LNCaP clone FGC (cell line): ENCODE results near the gene OXT.
"Not testable (repeated sequence)": the region's sequence is repeated elsewhere in the genome, so short reads cannot be mapped to it uniquely, and the experiment has no call there.

Experiments used
- DNase-seq: peaks from one replicate; pipeline ENCODE4 v3.0.0-alpha.2; 2011; ENCODE audit warnings: low read depth
- H3K4me3 ChIP-seq: 2 replicates; pipeline ENCODE4 v1.5.1; 2011; ENCODE audit warnings: mild to moderate bottlenecking, low read depth, low read length, control low read depth
- TF ChIP-seq, protein P1 (sequence below): IDR thresholded peaks from 2 replicates; pipeline ENCODE4 v1.5.1; 2012; ENCODE audit warnings: mild to moderate bottlenecking; ENCODE audit not compliant: control insufficient read depth, insufficient read depth; ENCODE audit errors: extremely low read depth

The OXT gene

DNA sequence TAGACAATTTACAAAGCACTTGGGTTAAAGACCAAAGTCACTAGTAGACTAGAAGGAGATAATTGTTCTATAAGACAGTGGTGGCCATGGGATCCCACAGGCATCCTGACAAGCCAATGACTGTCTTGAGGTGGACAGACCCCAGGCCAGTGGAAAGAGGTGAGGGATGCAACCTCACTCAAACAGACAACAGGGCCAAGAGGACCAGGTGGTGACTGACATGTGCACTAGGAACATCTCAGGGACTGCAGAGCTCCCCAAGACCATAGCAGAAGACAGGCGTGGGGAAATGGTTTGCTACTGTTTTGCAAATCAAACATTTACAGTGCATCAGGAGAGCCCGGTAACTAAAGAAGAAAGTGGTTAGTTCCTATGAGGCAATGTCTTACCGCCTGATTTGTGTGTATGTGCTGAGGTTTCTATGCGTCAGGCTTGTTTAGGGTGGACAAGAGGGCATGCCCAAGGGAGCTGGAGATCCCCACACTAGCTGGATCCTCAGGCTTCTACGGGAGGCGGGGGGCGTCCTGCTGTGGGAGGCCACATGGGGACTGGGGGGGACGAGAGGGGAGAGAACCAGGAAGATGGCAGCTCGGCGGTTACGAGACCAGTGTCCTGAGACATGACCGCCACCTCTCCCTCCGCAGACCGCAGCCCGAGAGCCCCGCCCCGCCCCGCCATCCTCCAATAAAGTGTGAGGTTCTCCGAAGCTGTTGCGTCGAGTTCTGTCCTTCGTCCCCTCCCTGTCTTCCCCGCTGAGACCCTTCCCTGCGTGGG, 26.2 kb upstream of the OXT start:
- TF ChIP-seq, protein P1, sequence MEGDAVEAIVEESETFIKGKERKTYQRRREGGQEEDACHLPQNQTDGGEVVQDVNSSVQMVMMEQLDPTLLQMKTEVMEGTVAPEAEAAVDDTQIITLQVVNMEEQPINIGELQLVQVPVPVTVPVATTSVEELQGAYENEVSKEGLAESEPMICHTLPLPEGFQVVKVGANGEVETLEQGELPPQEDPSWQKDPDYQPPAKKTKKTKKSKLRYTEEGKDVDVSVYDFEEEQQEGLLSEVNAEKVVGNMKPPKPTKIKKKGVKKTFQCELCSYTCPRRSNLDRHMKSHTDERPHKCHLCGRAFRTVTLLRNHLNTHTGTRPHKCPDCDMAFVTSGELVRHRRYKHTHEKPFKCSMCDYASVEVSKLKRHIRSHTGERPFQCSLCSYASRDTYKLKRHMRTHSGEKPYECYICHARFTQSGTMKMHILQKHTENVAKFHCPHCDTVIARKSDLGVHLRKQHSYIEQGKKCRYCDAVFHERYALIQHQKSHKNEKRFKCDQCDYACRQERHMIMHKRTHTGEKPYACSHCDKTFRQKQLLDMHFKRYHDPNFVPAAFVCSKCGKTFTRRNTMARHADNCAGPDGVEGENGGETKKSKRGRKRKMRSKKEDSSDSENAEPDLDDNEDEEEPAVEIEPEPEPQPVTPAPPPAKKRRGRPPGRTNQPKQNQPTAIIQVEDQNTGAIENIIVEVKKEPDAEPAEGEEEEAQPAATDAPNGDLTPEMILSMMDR, result no peak
- no peak for DNase-seq
- peak overlapping the region; percentile 85 for H3K4me3 ChIP-seq

DNA sequence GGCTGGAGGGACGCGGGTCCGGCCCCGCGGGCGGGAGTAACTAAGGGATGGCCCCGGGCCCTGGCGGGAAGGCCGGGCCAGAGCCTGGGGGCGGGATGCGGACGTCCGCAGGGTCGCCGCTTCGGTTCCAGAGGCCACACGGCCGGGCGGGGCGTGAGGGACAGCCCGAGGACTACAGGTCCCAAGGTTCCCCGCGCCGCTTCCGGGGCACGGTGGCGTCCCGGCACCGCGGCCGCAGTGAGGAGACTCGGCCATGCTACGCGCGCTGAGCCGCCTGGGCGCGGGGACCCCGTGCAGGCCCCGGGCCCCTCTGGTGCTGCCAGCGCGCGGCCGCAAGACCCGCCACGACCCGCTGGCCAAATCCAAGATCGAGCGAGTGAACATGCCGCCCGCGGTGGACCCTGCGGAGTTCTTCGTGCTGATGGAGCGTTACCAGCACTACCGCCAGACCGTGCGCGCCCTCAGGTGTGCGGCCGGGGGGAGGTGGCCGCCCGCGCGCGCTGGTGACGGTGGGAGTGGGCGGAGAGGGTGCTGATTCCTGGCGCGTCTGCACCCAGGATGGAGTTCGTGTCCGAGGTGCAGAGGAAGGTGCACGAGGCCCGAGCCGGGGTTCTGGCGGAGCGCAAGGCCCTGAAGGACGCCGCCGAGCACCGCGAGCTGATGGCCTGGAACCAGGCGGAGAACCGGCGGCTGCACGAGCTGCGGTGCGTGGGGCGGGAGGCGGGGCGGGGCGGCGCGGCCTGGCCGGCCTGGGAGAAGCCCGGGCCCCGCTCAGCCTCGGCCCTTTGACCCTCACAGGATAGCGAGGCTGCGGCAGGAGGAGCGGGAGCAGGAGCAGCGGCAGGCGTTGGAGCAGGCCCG, 25.4 kb upstream of the OXT start, which contains the start of gene MRPS26:
Gene MRPS26 (plus strand): TSS at position 237 of the 861 bp plus-strand sequence. CDS start 17 bp downstream, at position 254.
- peak within 1 kb of the TSS; percentile 85 for H3K4me3 ChIP-seq
- peak; percentile 66 for DNase-seq
- TF ChIP-seq, protein P1, result no peak

DNA sequence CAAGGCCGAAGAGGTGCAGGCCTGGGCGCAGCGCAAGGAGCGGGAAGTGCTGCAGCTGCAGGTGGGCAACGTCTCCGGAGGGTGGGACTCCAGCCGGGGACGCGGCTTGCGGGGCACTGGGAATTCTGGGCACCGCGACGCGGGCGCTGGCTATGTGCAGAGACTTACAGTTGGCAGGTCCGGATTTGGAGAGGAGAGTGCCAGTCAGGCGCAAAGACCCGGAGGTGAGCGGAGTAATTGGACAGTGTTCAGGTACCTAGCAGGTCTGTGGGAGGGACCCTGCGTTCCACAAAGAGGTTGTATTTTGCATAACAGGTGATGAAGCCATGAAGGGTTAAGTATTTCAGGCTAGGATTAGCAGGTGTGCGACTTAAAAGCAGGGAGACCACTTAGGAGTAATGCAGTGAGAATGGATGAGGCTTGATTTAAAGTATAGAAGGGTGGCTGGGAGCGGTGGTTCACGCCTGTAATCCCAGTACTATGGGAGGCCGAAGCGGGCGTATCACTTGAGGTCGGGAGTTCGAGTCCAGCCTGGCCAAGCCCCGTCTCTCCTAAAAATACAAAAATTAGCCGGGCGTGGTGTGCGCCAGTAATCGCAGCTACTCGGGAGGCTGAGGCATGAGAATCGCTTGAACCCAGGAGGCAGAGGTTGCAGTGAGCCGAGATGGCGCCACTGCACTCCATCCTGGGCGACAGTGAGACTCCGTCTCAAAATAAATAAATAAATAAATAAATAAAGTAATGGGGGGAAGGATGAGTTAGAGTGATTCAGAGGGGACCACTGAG, 24.6 kb upstream of the OXT start:
- DNase-seq, result peak; percentile 75
- TF ChIP-seq, protein P1, result no peak
- H3K4me3 ChIP-seq, result peak overlapping the region; percentile 85

DNA sequence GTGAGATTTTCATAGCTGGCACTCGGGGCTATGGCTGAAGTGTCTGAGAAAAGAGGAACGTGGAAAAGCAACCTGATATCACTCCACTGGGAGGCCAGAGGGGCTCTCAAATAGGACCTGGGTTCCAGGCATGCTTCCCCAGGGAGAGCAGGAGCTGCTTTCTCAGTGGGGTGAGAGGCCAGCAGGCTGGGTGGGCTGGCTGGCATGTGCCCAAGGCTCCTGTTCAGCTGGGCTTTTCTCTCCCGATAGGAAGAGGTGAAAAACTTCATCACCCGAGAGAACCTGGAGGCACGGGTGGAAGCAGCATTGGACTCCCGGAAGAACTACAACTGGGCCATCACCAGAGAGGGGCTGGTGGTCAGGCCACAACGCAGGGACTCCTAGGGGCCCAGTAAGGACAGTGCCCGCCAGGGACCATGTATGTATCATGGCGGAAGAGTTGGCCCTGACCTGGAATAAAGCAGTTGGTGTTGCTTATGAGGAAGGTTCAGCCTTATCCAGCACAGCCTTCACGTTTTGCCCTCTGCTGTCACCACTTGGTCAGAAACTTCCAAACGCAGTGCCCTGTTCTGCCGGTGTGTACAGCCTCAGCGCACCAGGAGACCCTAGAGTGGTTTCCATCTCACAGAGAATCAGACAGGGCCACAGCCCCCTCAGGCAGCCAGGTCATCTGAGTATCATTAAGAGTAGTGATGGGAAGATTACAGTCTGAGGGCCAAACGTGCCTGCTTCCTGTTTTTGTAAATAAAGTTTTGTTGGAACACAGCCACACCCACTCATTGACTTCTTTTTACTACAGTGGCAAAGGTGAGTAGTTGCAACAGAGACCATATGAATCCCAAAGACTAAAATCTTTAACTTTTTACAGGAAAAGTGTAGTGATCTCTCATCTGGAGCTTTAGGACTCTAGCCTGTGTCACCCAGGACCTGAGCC, 23.7 kb upstream of the OXT start:
- H3K4me3 ChIP-seq, result peak overlapping the region; percentile 85
- TF ChIP-seq, protein P1, result no peak
- DNase-seq, result no peak

DNA sequence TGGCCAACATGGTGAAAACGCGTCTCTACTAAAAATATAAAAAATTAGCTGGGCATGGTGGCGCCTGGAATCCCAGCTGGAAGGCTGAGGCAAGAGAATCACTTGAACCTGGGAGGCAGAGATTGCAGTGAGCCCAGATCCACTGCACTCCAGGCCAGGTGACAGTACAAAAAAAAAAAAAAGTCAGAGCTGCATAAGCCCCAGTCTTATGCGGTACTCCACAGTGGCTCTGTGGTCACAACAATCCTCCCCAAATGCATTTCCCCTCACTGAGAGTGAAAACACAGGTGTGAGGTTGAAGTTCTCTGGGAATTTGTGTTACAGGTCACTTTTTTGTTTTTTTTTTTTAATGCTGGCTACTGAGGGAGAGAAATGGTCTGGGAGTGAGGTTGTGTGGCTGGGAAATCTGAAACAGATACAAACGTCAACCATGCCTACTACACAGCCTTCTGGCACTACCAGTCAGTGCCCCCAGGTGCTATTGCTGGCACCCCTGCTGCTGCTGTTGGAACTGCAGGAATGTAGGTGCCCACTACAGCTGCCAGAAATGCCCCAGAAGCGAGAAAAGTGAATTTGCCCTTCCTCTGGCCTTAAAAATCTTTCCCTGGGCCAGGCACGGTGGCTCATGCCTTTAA, 19.9 kb upstream of the OXT start:
- DNase-seq, result no peak
- H3K4me3 ChIP-seq, result no peak overlapping the region
- TF ChIP-seq, protein P1, result no peak

DNA sequence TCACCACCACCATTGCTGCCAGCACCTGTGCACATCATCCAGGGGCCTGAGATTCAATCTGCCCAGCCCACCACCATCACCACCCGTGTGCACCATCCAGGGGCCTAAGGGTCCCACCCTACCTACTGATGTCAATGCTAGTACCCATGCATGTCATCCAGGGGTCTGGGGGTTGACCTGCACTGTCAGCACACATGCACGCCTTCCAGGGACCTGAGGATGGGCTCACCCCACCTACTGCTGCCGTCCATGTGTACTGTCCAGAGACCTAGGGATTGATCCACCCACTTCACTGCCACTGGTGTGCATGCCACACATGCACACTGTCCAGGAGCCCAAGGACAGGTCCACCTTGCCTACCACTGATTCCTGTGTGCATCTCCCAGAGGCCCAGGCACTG, 11.9 kb upstream of the OXT start:
- no peak for DNase-seq
- TF ChIP-seq, protein P1, result no peak
- H3K4me3 ChIP-seq, result no peak overlapping the region

DNA sequence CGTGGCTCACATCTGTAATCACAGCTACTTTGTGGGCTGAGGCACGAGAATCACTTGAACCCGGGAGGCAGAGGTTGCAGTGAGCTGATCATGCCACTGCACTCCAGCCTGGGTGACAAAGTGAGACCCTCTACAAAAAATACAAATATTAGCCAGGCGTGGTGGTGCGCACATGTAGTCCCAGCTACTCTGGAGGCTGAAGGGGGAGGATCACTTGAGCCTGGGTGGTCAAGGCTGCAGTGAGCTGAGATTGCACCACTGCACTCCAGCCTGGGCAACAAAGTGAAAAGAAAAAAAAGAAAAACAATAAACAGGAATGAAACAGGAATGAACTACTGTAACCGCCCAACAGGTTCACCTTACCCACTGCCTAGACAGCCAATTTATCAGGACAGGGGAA, 7.3 kb upstream of the OXT start:
- not testable (repeated sequence) for H3K4me3 ChIP-seq, DNase-seq
